ENCODE data around the gene AMOTL1.

AMOTL1 gene

GRCh38 chr11:94877443-94878200, 109.5 kb downstream of the AMOTL1 start:
- TF ChIP-seq CTCF (IDR thresholded peaks at IDR 0.05; ENCODE audit: insufficient read depth, low read length, poor library complexity, severe bottlenecking): no peak
- no peak overlapping the region for H3K4me3 ChIP-seq (replicated peaks; ENCODE audit: low read depth, low read length)
- no peaks in the 10 kb centered on the region for H3K36me3 ChIP-seq (ENCODE audit: control insufficient read depth, insufficient read depth, low read length)
- no peak for DNase-seq (ENCODE audit: extremely low read depth, insufficient read length)
- no peaks in the 10 kb centered on the region for H3K27me3 ChIP-seq (replicated peaks; ENCODE audit: control insufficient read depth, insufficient read depth, low read length)

GRCh38 chr11:94879006-94879405, 110.8 kb downstream of the AMOTL1 start:
- TF ChIP-seq CTCF (IDR thresholded peaks at IDR 0.05; ENCODE audit: insufficient read depth, low read length, poor library complexity, severe bottlenecking): no peak
- no peak for DNase-seq (ENCODE audit: extremely low read depth, insufficient read length)
- H3K4me3 ChIP-seq (replicated peaks; ENCODE audit: low read depth, low read length): no peak overlapping the region
- no peaks in the 10 kb centered on the region for H3K27me3 ChIP-seq (replicated peaks; ENCODE audit: control insufficient read depth, insufficient read depth, low read length)
- H3K36me3 ChIP-seq (ENCODE audit: control insufficient read depth, insufficient read depth, low read length): no peaks in the 10 kb centered on the region

GRCh38 chr11:94880216-94880615, 112.1 kb downstream of the AMOTL1 start:
- H3K36me3 ChIP-seq (ENCODE audit: control insufficient read depth, insufficient read depth, low read length): no peaks in the 10 kb centered on the region
- no peak for TF ChIP-seq CTCF (IDR thresholded peaks at IDR 0.05; ENCODE audit: insufficient read depth, low read length, poor library complexity, severe bottlenecking)

GRCh38 chr11:94882931-94883330, 114.8 kb downstream of the AMOTL1 start:
- H3K27me3 ChIP-seq (replicated peaks; ENCODE audit: control insufficient read depth, insufficient read depth, low read length): no peaks in the 10 kb centered on the region
- no peak for DNase-seq (ENCODE audit: extremely low read depth, insufficient read length)
- TF ChIP-seq CTCF (IDR thresholded peaks at IDR 0.05; ENCODE audit: insufficient read depth, low read length, poor library complexity, severe bottlenecking): no peak
- no peak overlapping the region for H3K4me3 ChIP-seq (replicated peaks; ENCODE audit: low read depth, low read length)
- no peaks in the 10 kb centered on the region for H3K36me3 ChIP-seq (ENCODE audit: control insufficient read depth, insufficient read depth, low read length)

More at GRCh38 chr11:94880216-94880615, 112.1 kb downstream of the AMOTL1 start:
- H3K27me3 ChIP-seq (replicated peaks; ENCODE audit: control insufficient read depth, insufficient read depth, low read length): no peaks in the 10 kb centered on the region
- DNase-seq (ENCODE audit: extremely low read depth, insufficient read length): no peak
- H3K4me3 ChIP-seq (replicated peaks; ENCODE audit: low read depth, low read length): no peak overlapping the region

- H3K27me3 ChIP-seq (replicated peaks; ENCODE audit: control insufficient read depth, insufficient read depth, low read length): no peaks in the 10 kb centered on the region
- no peaks in the 10 kb centered on the region for H3K36me3 ChIP-seq (ENCODE audit: control insufficient read depth, insufficient read depth, low read length)
Observed at GRCh38 chr11:94883878-94884277, 115.7 kb downstream of the AMOTL1 start.

More at GRCh38 chr11:94883878-94884277, 115.7 kb downstream of the AMOTL1 start:
- H3K4me3 ChIP-seq (replicated peaks; ENCODE audit: low read depth, low read length): no peak overlapping the region
- no peak for DNase-seq (ENCODE audit: extremely low read depth, insufficient read length)
- TF ChIP-seq CTCF (IDR thresholded peaks at IDR 0.05; ENCODE audit: insufficient read depth, low read length, poor library complexity, severe bottlenecking): no peak

Measured in GM06990 (cell line).